ENCODE data around the gene HFE.
"Not testable (repeated sequence)": the region's sequence is repeated elsewhere in the genome, so short reads cannot be mapped to it uniquely, and the experiment has no call there.

HFE gene, protein sequence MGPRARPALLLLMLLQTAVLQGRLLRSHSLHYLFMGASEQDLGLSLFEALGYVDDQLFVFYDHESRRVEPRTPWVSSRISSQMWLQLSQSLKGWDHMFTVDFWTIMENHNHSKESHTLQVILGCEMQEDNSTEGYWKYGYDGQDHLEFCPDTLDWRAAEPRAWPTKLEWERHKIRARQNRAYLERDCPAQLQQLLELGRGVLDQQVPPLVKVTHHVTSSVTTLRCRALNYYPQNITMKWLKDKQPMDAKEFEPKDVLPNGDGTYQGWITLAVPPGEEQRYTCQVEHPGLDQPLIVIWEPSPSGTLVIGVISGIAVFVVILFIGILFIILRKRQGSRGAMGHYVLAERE

DNA sequence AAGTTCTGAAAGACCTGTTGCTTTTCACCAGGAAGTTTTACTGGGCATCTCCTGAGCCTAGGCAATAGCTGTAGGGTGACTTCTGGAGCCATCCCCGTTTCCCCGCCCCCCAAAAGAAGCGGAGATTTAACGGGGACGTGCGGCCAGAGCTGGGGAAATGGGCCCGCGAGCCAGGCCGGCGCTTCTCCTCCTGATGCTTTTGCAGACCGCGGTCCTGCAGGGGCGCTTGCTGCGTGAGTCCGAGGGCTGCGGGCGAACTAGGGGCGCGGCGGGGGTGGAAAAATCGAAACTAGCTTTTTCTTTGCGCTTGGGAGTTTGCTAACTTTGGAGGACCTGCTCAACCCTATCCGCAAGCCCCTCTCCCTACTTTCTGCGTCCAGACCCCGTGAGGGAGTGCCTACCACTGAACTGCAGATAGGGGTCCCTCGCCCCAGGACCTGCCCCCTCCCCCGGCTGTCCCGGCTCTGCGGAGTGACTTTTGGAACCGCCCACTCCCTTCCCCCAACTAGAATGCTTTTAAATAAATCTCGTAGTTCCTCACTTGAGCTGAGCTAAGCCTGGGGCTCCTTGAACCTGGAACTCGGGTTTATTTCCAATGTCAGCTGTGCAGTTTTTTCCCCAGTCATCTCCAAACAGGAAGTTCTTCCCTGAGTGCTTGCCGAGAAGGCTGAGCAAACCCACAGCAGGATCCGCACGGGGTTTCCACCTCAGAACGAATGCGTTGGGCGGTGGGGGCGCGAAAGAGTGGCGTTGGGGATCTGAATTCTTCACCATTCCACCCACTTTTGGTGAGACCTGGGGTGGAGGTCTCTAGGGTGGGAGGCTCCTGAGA is at the start of gene HFE:
Gene HFE (plus strand): TSS at position 146 of the 832 bp plus-strand sequence. CDS start 12 bp downstream, at position 158.
- TF ChIP-seq Cebpa-rat (IDR thresholded peaks at IDR 0.05) = no peak
- peak within 1 kb of the TSS; percentile 75 for H3K4me3 ChIP-seq
- peak within 1 kb of the TSS; percentile 79 for H3K27ac ChIP-seq

DNA sequence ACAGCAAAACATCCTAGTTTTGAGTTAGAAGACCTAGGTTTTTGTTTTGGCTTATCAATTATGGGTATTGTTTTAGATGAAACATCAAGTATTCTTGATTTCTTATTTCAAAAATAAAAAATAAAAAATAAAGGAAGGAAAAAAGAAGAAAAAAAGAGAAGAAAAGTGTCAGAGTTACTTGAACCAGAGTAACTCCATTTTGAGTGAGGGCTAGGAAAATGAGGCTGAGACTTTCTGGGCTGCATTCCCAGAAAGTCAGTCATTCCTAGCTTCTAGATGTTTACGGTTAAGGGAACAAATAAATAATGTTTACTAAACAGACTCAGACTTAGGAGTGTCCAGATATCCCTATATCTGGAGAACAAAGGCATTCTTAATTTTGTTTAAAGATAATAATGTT is 45.3 kb upstream of the HFE start:
- Histone ChIP-seq H3K4me3 (no peak overlapping the region), H3K27ac (no peak overlapping the region), H3K36me3 (no peaks in the 10 kb centered on the region), H3K9ac (no peak overlapping the region), H4K20me1 (no peaks in the 10 kb centered on the region; the same call in 1 of the 2 replicates), H3K9me3 (peaks cover 30% of the 10 kb centered on the region), H3K4me1 (peaks cover 27% of the 10 kb centered on the region), H3K27me3 (peaks cover 53% of the 10 kb centered on the region), H3K4me2 (no peak overlapping the region)
- TF ChIP-seq Cebpa-rat (IDR thresholded peaks at IDR 0.05) = no peak

More for the DNA sequence above, at the start of gene HFE:
- Histone ChIP-seq H3K9me3 (peaks cover 13% of the 10 kb centered on the region), H3K4me2 (peak within 1 kb of the TSS; percentile 94), H3K36me3 (no peaks in the 10 kb centered on the region), H3K4me1 (peaks cover 28% of the 10 kb centered on the region), H4K20me1 (no peaks in the 10 kb centered on the region), H3K27me3 (no peaks in the 10 kb centered on the region), H3K9ac (peak within 1 kb of the TSS; percentile 81)

DNA sequence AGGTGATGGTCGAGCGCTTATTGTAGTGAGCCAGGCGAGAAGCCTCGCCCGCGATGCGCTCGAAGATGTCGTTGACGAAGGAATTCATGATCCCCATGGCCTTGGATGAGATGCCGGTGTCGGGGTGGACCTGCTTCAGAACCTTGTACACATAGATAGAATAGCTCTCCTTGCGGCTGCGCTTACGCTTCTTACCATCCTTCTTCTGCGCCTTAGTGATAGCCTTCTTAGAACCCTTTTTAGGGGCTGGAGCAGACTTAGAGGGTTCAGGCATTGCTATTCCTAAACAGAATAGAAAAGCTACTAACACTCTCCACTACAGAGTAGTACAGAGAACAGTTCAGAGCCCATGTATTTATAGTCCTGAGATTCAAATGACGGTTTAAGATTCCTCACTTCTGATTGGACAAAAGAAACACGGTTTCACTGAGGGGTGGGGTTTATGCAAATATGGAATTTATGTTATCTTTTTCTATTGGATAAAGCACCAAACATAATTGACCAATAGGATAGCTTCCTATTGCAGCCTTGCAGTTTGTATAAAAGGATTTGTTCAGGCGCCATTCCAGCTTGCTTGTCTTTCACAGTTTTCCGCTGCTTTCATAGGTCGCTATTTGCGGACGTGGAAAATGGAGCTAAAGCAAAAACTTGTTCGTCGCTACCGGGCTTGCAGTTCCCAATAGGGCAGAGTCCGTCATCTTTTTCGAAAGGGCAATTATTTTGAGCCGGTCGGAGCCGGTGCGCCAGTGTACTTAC is 43.7 kb upstream of the HFE start:
- H3K27ac ChIP-seq = peak overlapping the region; percentile 73
- peak overlapping the region; percentile 61 for H3K4me3 ChIP-seq
- peak overlapping the region; percentile 79 for H3K4me2 ChIP-seq
- no peaks in the 10 kb centered on the region; the same call in 1 of the 2 replicates for H4K20me1 ChIP-seq
- H3K4me1 ChIP-seq = peaks cover 27% of the 10 kb centered on the region
- H3K36me3 ChIP-seq = no peaks in the 10 kb centered on the region
- peak overlapping the region; percentile 77 for H3K9ac ChIP-seq
- peaks cover 30% of the 10 kb centered on the region for H3K9me3 ChIP-seq
- TF ChIP-seq Cebpa-rat (IDR thresholded peaks at IDR 0.05) = no peak
- peaks cover 53% of the 10 kb centered on the region for H3K27me3 ChIP-seq

DNA sequence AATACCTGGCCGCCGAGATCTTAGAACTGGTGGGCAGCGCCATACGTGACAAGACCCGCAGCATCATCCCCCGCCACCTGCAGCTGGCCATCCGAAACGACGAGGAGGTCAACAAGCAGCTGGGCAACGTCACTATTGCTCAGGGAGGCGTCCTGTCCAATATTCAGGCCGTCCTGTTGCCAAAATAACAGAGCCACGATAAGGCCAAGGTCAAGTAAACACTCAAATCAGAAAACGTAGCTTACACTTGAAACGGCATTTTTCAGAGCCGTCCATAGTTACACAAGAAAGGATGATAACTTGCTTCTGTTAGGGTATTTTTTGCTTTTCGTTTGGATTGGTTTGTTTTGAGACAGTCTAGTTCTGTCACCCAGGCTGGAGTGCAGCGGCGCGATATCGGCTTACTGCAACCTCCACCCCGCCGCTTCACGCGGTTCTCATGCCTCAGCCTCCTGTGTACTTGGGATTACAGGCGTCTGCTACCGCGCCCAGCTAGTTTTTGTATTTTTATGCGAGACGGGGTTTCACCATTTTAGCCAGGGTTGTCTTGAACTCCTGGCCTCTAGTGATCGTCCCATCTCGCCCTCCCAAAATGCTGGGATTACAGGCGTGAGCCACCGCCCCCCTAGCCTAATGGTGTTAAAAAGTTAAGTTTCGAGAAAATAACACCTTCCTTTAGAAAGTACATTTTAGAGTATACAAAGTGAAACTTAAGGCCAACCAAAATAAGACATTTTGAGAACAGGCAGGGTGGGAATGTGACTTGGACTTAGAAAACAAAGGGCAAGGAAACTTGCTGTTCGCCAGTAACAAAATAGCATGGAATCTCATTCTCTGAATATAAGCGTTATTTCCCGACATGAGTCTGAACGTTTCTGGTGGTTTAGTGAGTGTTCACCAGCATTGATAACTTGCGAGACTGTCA is 42.8 kb upstream of the HFE start:
- Histone ChIP-seq H4K20me1 (no peaks in the 10 kb centered on the region; the same call in 1 of the 2 replicates), H3K4me1 (peaks cover 27% of the 10 kb centered on the region), H3K27me3 (peaks cover 53% of the 10 kb centered on the region), H3K4me3 (peak overlapping the region; percentile 61), H3K9ac (peak overlapping the region; percentile 77), H3K36me3 (no peaks in the 10 kb centered on the region), H3K4me2 (peak overlapping the region; percentile 79), H3K27ac (peak overlapping the region; percentile 72), H3K9me3 (peaks cover 30% of the 10 kb centered on the region)
- TF ChIP-seq Cebpa-rat (IDR thresholded peaks at IDR 0.05) = no peak

DNA sequence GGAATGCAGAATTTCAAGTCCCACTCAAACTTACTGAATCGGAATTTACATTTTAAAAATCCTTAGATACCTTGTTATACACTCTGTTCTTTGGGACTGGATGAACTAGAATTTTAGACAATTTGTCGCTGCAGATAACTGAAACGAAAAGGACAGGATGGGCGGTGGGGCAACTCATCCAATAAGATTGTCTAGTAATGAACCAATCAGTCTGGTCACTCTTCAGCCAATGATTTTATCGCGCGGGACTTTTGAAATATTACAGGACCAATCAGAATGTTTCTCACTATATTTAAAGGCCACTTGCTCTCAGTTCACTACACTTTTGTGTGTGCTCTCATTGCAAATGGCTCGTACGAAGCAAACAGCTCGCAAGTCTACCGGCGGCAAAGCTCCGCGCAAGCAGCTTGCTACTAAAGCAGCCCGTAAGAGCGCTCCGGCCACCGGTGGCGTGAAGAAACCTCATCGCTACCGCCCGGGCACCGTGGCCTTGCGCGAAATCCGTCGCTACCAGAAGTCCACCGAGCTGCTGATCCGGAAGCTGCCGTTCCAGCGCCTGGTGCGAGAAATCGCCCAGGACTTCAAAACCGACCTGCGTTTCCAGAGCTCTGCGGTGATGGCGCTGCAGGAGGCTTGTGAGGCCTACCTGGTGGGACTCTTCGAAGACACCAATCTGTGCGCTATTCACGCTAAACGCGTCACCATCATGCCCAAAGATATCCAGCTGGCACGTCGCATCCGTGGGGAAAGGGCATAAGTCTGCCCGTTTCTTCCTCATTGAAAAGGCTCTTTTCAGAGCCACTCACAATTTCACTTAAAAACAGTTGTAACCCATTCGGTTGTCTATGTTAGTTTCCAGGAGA is 41.9 kb upstream of the HFE start:
- H3K4me1 ChIP-seq = peaks cover 27% of the 10 kb centered on the region
- no peak for TF ChIP-seq Cebpa-rat (IDR thresholded peaks at IDR 0.05)
- H3K9ac ChIP-seq = peak overlapping the region; percentile 77
- H4K20me1 ChIP-seq = no peaks in the 10 kb centered on the region; the same call in 1 of the 2 replicates
- peak overlapping the region; percentile 79 for H3K4me2 ChIP-seq
- H3K36me3 ChIP-seq = no peaks in the 10 kb centered on the region
- peak overlapping the region; percentile 72 for H3K27ac ChIP-seq
- peak overlapping the region; percentile 61 for H3K4me3 ChIP-seq
- H3K9me3 ChIP-seq = peaks cover 30% of the 10 kb centered on the region
- H3K27me3 ChIP-seq = peaks cover 53% of the 10 kb centered on the region

DNA sequence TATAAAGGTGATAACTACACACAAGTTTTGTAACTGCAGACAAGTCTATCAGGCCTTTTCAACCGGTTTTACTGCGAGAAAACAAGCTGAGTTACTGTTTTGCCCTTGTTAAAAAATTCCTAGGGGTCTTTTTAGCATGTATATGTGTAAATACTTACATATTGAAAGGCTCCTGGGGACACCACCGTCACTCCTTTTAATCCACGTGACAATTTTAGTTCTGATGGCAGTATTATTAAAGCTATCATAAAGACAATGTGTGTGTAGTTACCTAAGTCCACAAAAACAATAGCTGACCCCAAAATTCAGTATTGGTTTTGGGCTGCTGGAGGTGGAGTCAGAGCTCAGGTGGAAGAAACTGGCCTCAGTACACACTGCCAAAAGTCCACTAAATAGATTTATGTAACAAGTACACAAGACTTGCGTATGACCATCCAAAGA is 41.3 kb upstream of the HFE start:
- Histone ChIP-seq H3K4me3 (peak overlapping the region; percentile 61), H3K9me3 (peaks cover 30% of the 10 kb centered on the region), H3K9ac (peak overlapping the region; percentile 74; the same call in 1 of the 2 replicates), H3K27me3 (peaks cover 53% of the 10 kb centered on the region), H3K27ac (peak overlapping the region; percentile 62), H4K20me1 (no peaks in the 10 kb centered on the region; the same call in 1 of the 2 replicates), H3K4me2 (peak overlapping the region; percentile 79), H3K4me1 (peaks cover 27% of the 10 kb centered on the region), H3K36me3 (no peaks in the 10 kb centered on the region)
- no peak for TF ChIP-seq Cebpa-rat (IDR thresholded peaks at IDR 0.05)

DNA sequence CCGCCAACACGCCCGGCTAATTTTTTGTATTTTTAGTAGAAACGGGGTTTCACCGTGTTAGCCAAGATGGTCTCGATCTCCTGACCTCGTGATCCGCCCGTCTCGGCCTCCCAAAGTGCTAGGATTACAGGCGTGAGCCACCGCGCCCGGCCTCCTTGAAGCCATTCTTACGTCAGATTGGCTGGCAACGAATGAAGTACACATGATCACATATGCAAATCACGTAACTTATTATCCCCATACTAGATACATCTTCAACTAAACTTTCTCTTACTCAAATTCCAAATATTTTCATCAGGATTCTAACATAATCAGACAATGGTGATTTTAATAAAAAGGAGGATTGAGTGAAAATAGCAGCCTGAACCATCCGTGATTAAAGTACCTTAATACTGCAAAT is 39.9 kb upstream of the HFE start:
- H3K4me2 ChIP-seq, H3K4me3 ChIP-seq, H3K36me3 ChIP-seq, H3K27ac ChIP-seq, H3K9ac ChIP-seq, H4K20me1 ChIP-seq: not testable (repeated sequence)
- peaks cover 27% of the 10 kb centered on the region for H3K4me1 ChIP-seq
- H3K27me3 ChIP-seq = peaks cover 40% of the 10 kb centered on the region
- peaks cover 17% of the 10 kb centered on the region for H3K9me3 ChIP-seq

DNA sequence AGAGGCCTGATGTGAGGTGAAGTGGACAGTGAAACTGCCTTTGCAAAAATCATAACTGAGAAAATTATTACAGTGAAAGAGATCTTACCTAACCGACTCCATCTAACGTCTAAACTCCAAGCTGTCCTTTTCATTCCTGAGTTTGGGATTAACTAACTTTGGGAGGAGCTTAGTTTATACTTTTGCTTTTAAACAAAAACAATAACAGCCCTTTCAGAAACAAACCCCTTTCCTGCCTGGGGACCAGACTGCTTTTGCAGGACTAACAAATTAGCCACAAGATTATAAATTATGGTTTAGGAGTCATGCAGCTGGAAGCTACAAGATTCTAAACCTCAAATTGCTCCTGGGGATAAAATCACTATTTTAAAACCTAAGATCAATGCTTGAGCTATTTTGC is 38.6 kb upstream of the HFE start:
- H3K36me3 ChIP-seq = no peaks in the 10 kb centered on the region
- H3K4me2 ChIP-seq = no peak overlapping the region
- no peak overlapping the region for H3K9ac ChIP-seq
- peaks cover 31% of the 10 kb centered on the region for H3K4me1 ChIP-seq
- peaks cover 7% of the 10 kb centered on the region for H3K9me3 ChIP-seq
- peaks cover 28% of the 10 kb centered on the region for H3K27me3 ChIP-seq
- H3K4me3 ChIP-seq = no peak overlapping the region
- H4K20me1 ChIP-seq = no peaks in the 10 kb centered on the region
- no peak for TF ChIP-seq Cebpa-rat (IDR thresholded peaks at IDR 0.05)
- no peak overlapping the region for H3K27ac ChIP-seq

All from BLaER1 (cell line).